Measurements from ENCODE around the gene NPY5R.

- TF ChIP-seq, protein P1, sequence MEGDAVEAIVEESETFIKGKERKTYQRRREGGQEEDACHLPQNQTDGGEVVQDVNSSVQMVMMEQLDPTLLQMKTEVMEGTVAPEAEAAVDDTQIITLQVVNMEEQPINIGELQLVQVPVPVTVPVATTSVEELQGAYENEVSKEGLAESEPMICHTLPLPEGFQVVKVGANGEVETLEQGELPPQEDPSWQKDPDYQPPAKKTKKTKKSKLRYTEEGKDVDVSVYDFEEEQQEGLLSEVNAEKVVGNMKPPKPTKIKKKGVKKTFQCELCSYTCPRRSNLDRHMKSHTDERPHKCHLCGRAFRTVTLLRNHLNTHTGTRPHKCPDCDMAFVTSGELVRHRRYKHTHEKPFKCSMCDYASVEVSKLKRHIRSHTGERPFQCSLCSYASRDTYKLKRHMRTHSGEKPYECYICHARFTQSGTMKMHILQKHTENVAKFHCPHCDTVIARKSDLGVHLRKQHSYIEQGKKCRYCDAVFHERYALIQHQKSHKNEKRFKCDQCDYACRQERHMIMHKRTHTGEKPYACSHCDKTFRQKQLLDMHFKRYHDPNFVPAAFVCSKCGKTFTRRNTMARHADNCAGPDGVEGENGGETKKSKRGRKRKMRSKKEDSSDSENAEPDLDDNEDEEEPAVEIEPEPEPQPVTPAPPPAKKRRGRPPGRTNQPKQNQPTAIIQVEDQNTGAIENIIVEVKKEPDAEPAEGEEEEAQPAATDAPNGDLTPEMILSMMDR (conservative IDR thresholded peaks at IDR 0.05), result no peak
- TF ChIP-seq EZH2 (IDR thresholded peaks at IDR 0.05; ENCODE audit: low read depth), result no peak
Observed at GRCh38 chr4:163353054-163353453, 9.4 kb downstream of the NPY5R start.
